ENCODE measurements around the gene BRIP1. TPM values are rescaled to one million over a fixed set of nuclear protein-coding genes. Genes with fewer than 3 reads are reported as not detected.

Gene BRIP1
- total RNA-seq, 2 donors from 2014 or later: 0.14 TPM

GRCh38 chr17:61634942-61635538 is 228.3 kb downstream of the BRIP1 start:
- no peaks in the 10 kb centered on the region for H3K4me1 ChIP-seq (ENCODE audit: control insufficient read depth in 1 of 2, low read depth in 2 of 2)
- no peak overlapping the region for H3K4me3 ChIP-seq
- DNase-seq (ENCODE audit: low spot score): no peak
- no peak overlapping the region for H3K27ac ChIP-seq
- no peak for TF ChIP-seq CTCF (IDR thresholded peaks at IDR 0.05)
- no peak for ATAC-seq (ENCODE audit: insufficient number of reproducible peaks, low FRiP score, low read depth)
- H3K9me3 ChIP-seq: no peaks in the 10 kb centered on the region
- no peaks in the 10 kb centered on the region for H3K27me3 ChIP-seq (replicated peaks; ENCODE audit: insufficient read depth)
- no peaks in the 10 kb centered on the region for H3K36me3 ChIP-seq

GRCh38 chr17:61634011-61634539 is 229.3 kb downstream of the BRIP1 start:
- H3K36me3 ChIP-seq: no peaks in the 10 kb centered on the region
- H3K9me3 ChIP-seq: no peaks in the 10 kb centered on the region
- TF ChIP-seq CTCF (IDR thresholded peaks at IDR 0.05): no peak
- no peaks in the 10 kb centered on the region for H3K27me3 ChIP-seq (replicated peaks; ENCODE audit: insufficient read depth)
- no peak for DNase-seq (ENCODE audit: low spot score)
- no peak for ATAC-seq (ENCODE audit: insufficient number of reproducible peaks, low FRiP score, low read depth)
- H3K4me3 ChIP-seq: no peak overlapping the region
- H3K4me1 ChIP-seq (ENCODE audit: control insufficient read depth in 1 of 2, low read depth in 2 of 2): no peaks in the 10 kb centered on the region
- H3K27ac ChIP-seq: no peak overlapping the region

DNA sequence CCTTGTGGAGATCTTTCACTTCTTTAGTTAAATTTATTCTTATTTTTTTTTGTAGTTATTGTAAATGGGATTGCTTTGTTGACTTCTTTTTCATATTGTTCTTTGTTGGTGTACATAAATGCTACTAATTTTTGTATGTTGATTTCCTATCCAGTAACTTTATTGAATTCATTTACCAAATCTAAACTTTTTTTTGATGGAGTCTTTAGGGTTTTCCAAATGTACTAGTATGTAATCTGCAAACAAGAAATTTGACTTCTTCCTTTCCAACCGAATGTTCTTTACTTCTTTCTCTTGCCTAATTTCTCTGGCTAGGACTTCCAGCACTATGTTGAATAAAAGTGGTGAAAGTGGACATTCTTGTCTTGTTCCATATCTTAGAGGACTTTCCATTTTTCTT is 230.5 kb downstream of the BRIP1 start:
- H3K27me3 ChIP-seq (replicated peaks; ENCODE audit: insufficient read depth): no peaks in the 10 kb centered on the region
- no peak for DNase-seq (ENCODE audit: low spot score)
- no peak overlapping the region for H3K27ac ChIP-seq
- no peak for ATAC-seq (ENCODE audit: insufficient number of reproducible peaks, low FRiP score, low read depth)
- no peaks in the 10 kb centered on the region for H3K36me3 ChIP-seq
- H3K9me3 ChIP-seq: no peaks in the 10 kb centered on the region
- H3K4me3 ChIP-seq: no peak overlapping the region
- no peaks in the 10 kb centered on the region for H3K4me1 ChIP-seq (ENCODE audit: control insufficient read depth in 1 of 2, low read depth in 2 of 2)
- no peak for TF ChIP-seq CTCF (IDR thresholded peaks at IDR 0.05)

DNA sequence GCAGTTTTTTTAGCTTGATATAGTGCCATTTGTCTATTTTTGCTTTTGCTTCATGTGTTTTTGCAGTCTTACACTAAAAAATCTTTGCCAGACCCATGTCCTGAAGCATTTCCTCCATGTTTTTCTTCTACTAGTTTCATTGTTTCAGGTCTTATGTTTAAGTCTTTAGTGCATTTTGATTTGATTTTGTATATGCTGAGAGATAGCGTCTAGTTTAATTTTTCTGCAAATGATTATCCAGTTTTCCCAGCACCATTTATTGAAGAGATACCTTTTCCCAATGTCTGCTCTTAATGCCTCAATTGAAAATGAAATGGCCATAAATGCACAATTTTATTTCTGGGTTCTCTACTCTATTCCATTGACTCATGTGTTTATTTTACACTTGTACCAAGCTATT is 231.5 kb downstream of the BRIP1 start:
- no peak overlapping the region for H3K4me3 ChIP-seq
- no peaks in the 10 kb centered on the region for H3K36me3 ChIP-seq
- no peaks in the 10 kb centered on the region for H3K27me3 ChIP-seq (replicated peaks; ENCODE audit: insufficient read depth)
- no peaks in the 10 kb centered on the region for H3K4me1 ChIP-seq (ENCODE audit: control insufficient read depth in 1 of 2, low read depth in 2 of 2)
- ATAC-seq (ENCODE audit: insufficient number of reproducible peaks, low FRiP score, low read depth): no peak
- no peak overlapping the region for H3K27ac ChIP-seq
- no peak for TF ChIP-seq CTCF (IDR thresholded peaks at IDR 0.05)
- H3K9me3 ChIP-seq: no peaks in the 10 kb centered on the region
- DNase-seq (ENCODE audit: low spot score): no peak

Other genes starting within 250 kb of the BRIP1 start
- gene INTS2, start 64.5 kb upstream of the BRIP1 start, total RNA-seq: 10 to 100 TPM; 13.8 to 19.8 TPM
- 10 to 100 TPM; 87.6 to 92.2 TPM for gene MED13, start 201.8 kb upstream of the BRIP1 start, total RNA-seq